ENCODE measurements around the gene COL23A1.
"Not testable (repeated sequence)": the region's sequence is repeated elsewhere in the genome, so short reads cannot be mapped to it uniquely, and the experiment has no call there.

DNA sequence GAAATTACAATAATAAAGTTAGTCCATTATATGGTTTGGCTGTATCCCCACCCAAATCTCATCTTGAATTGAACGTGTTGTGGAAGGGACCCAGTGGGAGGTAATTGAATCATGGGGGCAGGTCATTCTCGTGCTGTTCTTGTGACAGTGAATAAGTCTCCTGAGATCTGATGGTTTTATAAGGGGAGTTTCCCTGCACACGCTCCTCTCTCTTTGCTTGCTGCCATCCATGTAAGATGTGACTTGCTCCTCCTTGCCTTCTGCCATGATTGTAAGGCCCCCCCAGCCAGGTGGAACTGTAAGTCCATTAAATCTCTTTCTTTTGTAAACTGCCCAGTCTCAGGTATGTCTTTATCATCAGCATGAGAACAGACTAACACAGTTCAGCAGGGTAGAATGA is 220.7 kb downstream of the COL23A1 start:
- TF ChIP-seq POLR2A, TAF1, POLR2AphosphoS5, POU2F2, SPI1 (IDR thresholded peaks at IDR 0.05; ENCODE audit: low read depth, low read length): not testable (repeated sequence)
